Measurements from ENCODE around the gene RSL1D1. TPM values are rescaled to one million over a fixed set of nuclear protein-coding genes. Genes with fewer than 3 reads are reported as not detected.

The RSL1D1 gene
- total and polyA plus RNA-seq, 2 of the 8 experiments (the other 6 are each of a cell fraction or from before 2014, with no cell fraction given), result 41.3 to 292 TPM

GRCh38 chr16:11800382-11800718 is 51.0 kb downstream of the RSL1D1 start:
- POLR2A ChIA-PET (ENCODE audit: partially characterized antibody), result no interaction called here
- H3K18ac ChIP-seq (ENCODE audit: extremely low read depth, low read length), result no peak overlapping the region
- H2AFZ ChIP-seq (ENCODE audit: low read length), result no peak overlapping the region
- H4K91ac ChIP-seq (replicated peaks; ENCODE audit: insufficient read length, low read length), result no peak overlapping the region
- CTCF ChIA-PET (ENCODE audit: partially characterized antibody), result interaction anchor here (1.8 kb wide), 1 partner anchor 13 kb away, joined by 5 read pairs; no protein-coding TSS in a partner anchor
- DNase-seq (ENCODE audit: low read depth in 1 of 2, low spot score in 2 of 2), result no peak
- H3K23ac ChIP-seq (ENCODE audit: insufficient read length), result no peak overlapping the region
- no peaks in the 10 kb centered on the region for H3K36me3 ChIP-seq (ENCODE audit: control insufficient read depth in 2 of 4, insufficient read depth in 4 of 4, low read length in 3 of 4)
- no peak overlapping the region for H2BK5ac ChIP-seq (ENCODE audit: low read depth, low read length)
- 91% methylated on average over 3 of the region's 3 CpGs; no CpG with 5 or more reads in 1 of the 2 experiments for WGBS, 2 experiments (ENCODE audit: extremely low coverage in 1 of 2, insufficient coverage in 1 of 2, insufficient read length in 1 of 2, insufficient replicate concordance in 2 of 2, low coverage in 1 of 2, low lambda C conversion rate in 2 of 2, missing lambda C conversion rate in 1 of 2)
- peaks cover 4% of the 10 kb centered on the region; the same call in 1 of the 2 replicates for H3K23me2 ChIP-seq (ENCODE audit: low read depth, low read length)
- no peak for FAIRE-seq
- H2AK5ac ChIP-seq (ENCODE audit: low read depth, low read length), result no peak overlapping the region
- no peak overlapping the region for H4K8ac ChIP-seq (ENCODE audit: extremely low read depth, insufficient read depth, low read length)
- H2BK12ac ChIP-seq (ENCODE audit: low read depth, low read length), result no peak overlapping the region
- H3K56ac ChIP-seq (replicated peaks; ENCODE audit: insufficient read length, low read depth, low read length), result no peak overlapping the region
- H3K4me1 ChIP-seq (replicated peaks in 1 of 4; ENCODE audit: control insufficient read depth in 3 of 4, insufficient read depth in 4 of 4, low read length in 3 of 4), result peaks cover 0 to 6% (median 3%) of the 10 kb centered on the region in 4 experiments; a peak in 4 of 7 replicates
- no peak overlapping the region; a peak in 1 of 4 replicates for H3K4me2 ChIP-seq (ENCODE audit: insufficient read depth in 1 of 2, low read depth in 2 of 2, low read length in 2 of 2)
- H2BK15ac ChIP-seq (ENCODE audit: low read length), result no peak overlapping the region
- H3K4ac ChIP-seq (replicated peaks; ENCODE audit: insufficient read length, low read depth, low read length), result no peak overlapping the region
- no peak overlapping the region for H2BK20ac ChIP-seq (ENCODE audit: low read length)
- no peak overlapping the region for H3K4me3 ChIP-seq (ENCODE audit: extremely low read depth in 1 of 4, insufficient read depth in 2 of 4, low read depth in 3 of 4, low read length in 4 of 4)
- peaks cover 2 to 9% of the 10 kb centered on the region in 2 experiments; a peak in 3 of 4 replicates for H3K79me2 ChIP-seq (ENCODE audit: control insufficient read depth in 1 of 2, insufficient read depth in 2 of 2, low read length in 2 of 2)
- H4K20me1 ChIP-seq (replicated peaks in 1 of 2; ENCODE audit: control insufficient read depth in 1 of 2, insufficient read depth in 2 of 2, low read length in 2 of 2), result peaks cover 0 to 4% of the 10 kb centered on the region in 2 experiments
- no peaks in the 10 kb centered on the region for H3K27me3 ChIP-seq (replicated peaks in 1 of 4; ENCODE audit: control insufficient read depth in 3 of 4, extremely low read depth in 1 of 4, insufficient read depth in 3 of 4, low read length in 3 of 4)
- H3K9me3 ChIP-seq (ENCODE audit: insufficient read depth in 2 of 2, low read depth in 1 of 2, low read length in 1 of 2), result no peaks in the 10 kb centered on the region
- H3K9ac ChIP-seq (replicated peaks in 1 of 4; ENCODE audit: extremely low read depth in 1 of 4, low read depth in 3 of 4, low read length in 3 of 4), result no peak overlapping the region
- no peak overlapping the region for H4K5ac ChIP-seq (ENCODE audit: insufficient read length, low read depth, low read length)
- H3K14ac ChIP-seq (ENCODE audit: insufficient read length), result no peak overlapping the region
- H2BK120ac ChIP-seq (replicated peaks; ENCODE audit: low read depth, low read length), result no peak overlapping the region
- peaks cover 5% of the 10 kb centered on the region; the same call in 1 of the 2 replicates for H3K79me1 ChIP-seq (ENCODE audit: low read depth, low read length)
- no peak overlapping the region for H3K27ac ChIP-seq (ENCODE audit: low read depth, low read length)
- TF ChIP-seq POU5F1 (IDR thresholded peaks at IDR 0.05; ENCODE audit: low read depth, low read length), result no peak
- no peak for TF ChIP-seq EGR1 (IDR thresholded peaks at IDR 0.05; ENCODE audit: borderline replicate concordance, low read depth, low read length)
- no peak for TF ChIP-seq SP4 (IDR thresholded peaks at IDR 0.05; ENCODE audit: low read length)
- no peak for TF ChIP-seq SP2 (IDR thresholded peaks at IDR 0.05; ENCODE audit: low read length)
- no peak for TF ChIP-seq CBX8 (IDR thresholded peaks at IDR 0.05; ENCODE audit: borderline replicate concordance, low read depth, low read length)

Data from H1 (cell line).